SK-N-SH treated with all-trans-retinoic acid at 6 μM for 48 hours (cell line): ENCODE measurements around the gene TRDMT1.

Experiments
- ATAC-seq: fragments of 200-7000 bp; cut with Tn5 transposase; 3 replicates; pipeline ENCODE4 v1.9.1; 2020; ENCODE audit warnings: mild to moderate bottlenecking, moderate library complexity
- BACH2 ChIP-seq: fragments of 250-450 bp; sonication (Bioruptor Pico); IDR thresholded peaks from 2 replicates; pipeline ENCODE4 v1.9.0; 2021; ENCODE audit warnings: mild to moderate bottlenecking, borderline replicate concordance
- CREB5 ChIP-seq: fragments of 250-450 bp; sonication (Bioruptor Pico); IDR thresholded peaks from 2 replicates; pipeline ENCODE4 v1.5.1; 2020; ENCODE audit warnings: low read depth, mild to moderate bottlenecking, moderate library complexity
- CSDC2 ChIP-seq: fragments of 250-450 bp; sonication (Bioruptor Pico); IDR thresholded peaks from 2 replicates; pipeline ENCODE4 v1.5.0; 2020; ENCODE audit warnings: mild to moderate bottlenecking, moderate library complexity
- CSRNP3 ChIP-seq: fragments of 250-450 bp; sonication (Bioruptor Pico); IDR thresholded peaks from 2 replicates; pipeline ENCODE4 v1.5.1; 2021; ENCODE audit warnings: mild to moderate bottlenecking, moderate library complexity
- GLIS3 ChIP-seq: fragments of 250-450 bp; sonication (Bioruptor Pico); IDR thresholded peaks from 2 replicates; pipeline ENCODE4 v1.5.0; 2020; ENCODE audit warnings: mild to moderate bottlenecking, moderate library complexity
- ISL1 ChIP-seq: fragments of 250-450 bp; sonication (Bioruptor Pico); IDR thresholded peaks from 2 replicates; pipeline ENCODE4 v2.1.2; 2022; ENCODE audit warnings: mild to moderate bottlenecking, moderate library complexity
- PPARA ChIP-seq: fragments of 250-450 bp; sonication (Bioruptor Pico); IDR thresholded peaks from 2 replicates; pipeline ENCODE4 v1.5.0; 2020; ENCODE audit warnings: mild to moderate bottlenecking, borderline replicate concordance
- RARB ChIP-seq: fragments of 250-450 bp; sonication (Bioruptor Pico); IDR thresholded peaks from 2 replicates; pipeline ENCODE4 v1.8.0; 2021; ENCODE audit warnings: mild to moderate bottlenecking, moderate library complexity
- TCF4 ChIP-seq: fragments of 250-450 bp; sonication (Bioruptor Pico); IDR thresholded peaks from 2 replicates; pipeline ENCODE4 v1.8.0; 2021; ENCODE audit warnings: mild to moderate bottlenecking, moderate library complexity, borderline replicate concordance
- TSHZ2 ChIP-seq: fragments of 250-450 bp; sonication (Bioruptor Pico); IDR thresholded peaks from 2 replicates; pipeline ENCODE4 v1.5.0; 2020; ENCODE audit warnings: mild to moderate bottlenecking, moderate library complexity
- ZFP3 ChIP-seq: fragments of 250-450 bp; sonication (Bioruptor Pico); IDR thresholded peaks from 2 replicates; pipeline ENCODE4 v1.5.0; 2020; ENCODE audit warnings: mild to moderate bottlenecking, moderate library complexity
- ZFP30 ChIP-seq: fragments of 450-650 bp; formaldehyde crosslinking; IDR thresholded peaks from 2 replicates; pipeline ENCODE4 v1.5.0; 2022; ENCODE audit warnings: mild to moderate bottlenecking, moderate library complexity
- ZNF565 ChIP-seq: fragments of 450-650 bp; formaldehyde crosslinking; conservative IDR thresholded peaks from 2 replicates; pipeline ENCODE4 v1.5.0; 2020; ENCODE audit warnings: low read depth, mild to moderate bottlenecking, moderate library complexity
- ZNF8 ChIP-seq: fragments of 450-650 bp; formaldehyde crosslinking; IDR thresholded peaks from 2 replicates; pipeline ENCODE4 v1.5.0; 2020; ENCODE audit warnings: mild to moderate bottlenecking, moderate library complexity

TRDMT1 gene

GRCh38 chr10:17100586-17100985, 100.9 kb downstream of the TRDMT1 start:
- ATAC-seq = peak; percentile 46
- no peak for TF ChIP-seq ZNF8 (CRISPR knock-in tag)
- TF ChIP-seq ZFP30 (CRISPR knock-in tag) = no peak
- no peak for TF ChIP-seq CREB5 (CRISPR knock-in tag)
- TF ChIP-seq BACH2 (CRISPR knock-in tag) = no peak
- TF ChIP-seq GLIS3 (CRISPR knock-in tag) = no peak
- no peak for TF ChIP-seq ZNF565 (CRISPR knock-in tag)
- no peak for TF ChIP-seq CSRNP3 (CRISPR knock-in tag)
- TF ChIP-seq TSHZ2 (CRISPR knock-in tag) = no peak
- TF ChIP-seq TCF4 = no peak
- no peak for TF ChIP-seq PPARA (CRISPR knock-in tag)
- no peak for TF ChIP-seq CSDC2 (CRISPR knock-in tag)
- no peak for TF ChIP-seq RARB

GRCh38 chr10:17098012-17098411, 103.5 kb downstream of the TRDMT1 start:
- no peak for ATAC-seq
- TF ChIP-seq ZNF565 (CRISPR knock-in tag) = no peak
- no peak for TF ChIP-seq ZFP3 (CRISPR knock-in tag)
- no peak for TF ChIP-seq TSHZ2 (CRISPR knock-in tag)
- no peak for TF ChIP-seq ISL1 (CRISPR knock-in tag)
- TF ChIP-seq CSRNP3 (CRISPR knock-in tag) = no peak
